Epithelial cell of proximal tubule (primary cell): ENCODE measurements around the gene SRPRB. TPM values are rescaled to one million over a fixed set of nuclear protein-coding genes. Genes with fewer than 3 reads are reported as not detected.

Experiments
- DNase-seq: peaks from one replicate; pipeline ENCODE4 v3.0.0-alpha.2; 2011; ENCODE audit warnings: low read depth
- H3K4me3 ChIP-seq: 2 replicates; pipeline ENCODE4 v1.5.1; 2011; ENCODE audit warnings: low read depth, mild to moderate bottlenecking, low read length
- total RNA-seq: library from RNA; depleted of rRNA; stranded (reverse); fragments of >200 nt; gene quantifications from 2 replicates; pipeline ENCODE4 v1.2.3, GENCODE V29; 2015
- TF ChIP-seq, protein P1 (sequence below): conservative IDR thresholded peaks from 2 replicates; pipeline ENCODE4 v1.5.1; 2012; ENCODE audit warnings: low read depth, mild to moderate bottlenecking, low read length

SRPRB gene
- total RNA-seq, 1 donor from 2014 or later = 18.7 TPM

DNA sequence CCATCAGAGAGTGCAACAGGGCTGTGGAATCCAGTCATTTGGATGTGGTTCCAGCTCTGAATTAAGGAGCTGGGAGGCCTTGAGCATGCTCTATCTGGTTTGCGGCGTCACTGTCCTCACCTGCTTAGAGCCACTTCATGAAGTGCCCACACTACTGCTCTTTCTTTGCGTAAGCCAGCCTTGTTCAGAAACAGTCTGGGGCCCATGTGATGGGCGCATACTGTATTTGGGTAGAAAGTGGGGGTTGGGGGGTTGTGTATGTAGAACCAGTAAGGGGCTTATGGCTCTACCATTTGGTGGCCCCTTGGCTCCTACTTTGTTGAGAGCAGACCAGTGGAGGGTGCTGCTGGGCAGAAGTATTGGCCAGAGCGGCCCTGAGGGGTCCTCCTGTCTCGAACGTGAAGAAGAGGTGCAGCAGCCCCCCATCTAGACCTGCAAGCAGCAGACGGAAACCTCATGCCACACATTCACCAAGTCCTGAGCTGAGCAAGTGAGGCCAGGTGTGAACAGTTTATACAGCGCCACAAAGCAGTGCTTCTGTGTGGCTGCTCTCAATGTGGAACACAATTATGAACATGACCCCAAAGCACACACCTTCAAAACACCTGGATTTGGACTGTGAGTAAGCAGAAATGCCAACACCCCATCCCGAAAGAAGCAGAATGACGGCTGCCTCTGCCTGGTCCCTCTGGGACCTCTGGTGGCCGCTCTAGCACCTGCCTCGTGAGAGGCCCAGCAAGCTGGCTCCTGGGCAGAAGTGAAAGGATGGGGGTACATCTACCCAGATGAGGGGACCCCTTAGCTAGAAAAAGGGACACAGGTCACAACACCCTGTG, 26.6 kb downstream of the SRPRB start:
- no peak overlapping the region for H3K4me3 ChIP-seq
- DNase-seq = no peak
- TF ChIP-seq, protein P1, sequence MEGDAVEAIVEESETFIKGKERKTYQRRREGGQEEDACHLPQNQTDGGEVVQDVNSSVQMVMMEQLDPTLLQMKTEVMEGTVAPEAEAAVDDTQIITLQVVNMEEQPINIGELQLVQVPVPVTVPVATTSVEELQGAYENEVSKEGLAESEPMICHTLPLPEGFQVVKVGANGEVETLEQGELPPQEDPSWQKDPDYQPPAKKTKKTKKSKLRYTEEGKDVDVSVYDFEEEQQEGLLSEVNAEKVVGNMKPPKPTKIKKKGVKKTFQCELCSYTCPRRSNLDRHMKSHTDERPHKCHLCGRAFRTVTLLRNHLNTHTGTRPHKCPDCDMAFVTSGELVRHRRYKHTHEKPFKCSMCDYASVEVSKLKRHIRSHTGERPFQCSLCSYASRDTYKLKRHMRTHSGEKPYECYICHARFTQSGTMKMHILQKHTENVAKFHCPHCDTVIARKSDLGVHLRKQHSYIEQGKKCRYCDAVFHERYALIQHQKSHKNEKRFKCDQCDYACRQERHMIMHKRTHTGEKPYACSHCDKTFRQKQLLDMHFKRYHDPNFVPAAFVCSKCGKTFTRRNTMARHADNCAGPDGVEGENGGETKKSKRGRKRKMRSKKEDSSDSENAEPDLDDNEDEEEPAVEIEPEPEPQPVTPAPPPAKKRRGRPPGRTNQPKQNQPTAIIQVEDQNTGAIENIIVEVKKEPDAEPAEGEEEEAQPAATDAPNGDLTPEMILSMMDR = no peak

DNA sequence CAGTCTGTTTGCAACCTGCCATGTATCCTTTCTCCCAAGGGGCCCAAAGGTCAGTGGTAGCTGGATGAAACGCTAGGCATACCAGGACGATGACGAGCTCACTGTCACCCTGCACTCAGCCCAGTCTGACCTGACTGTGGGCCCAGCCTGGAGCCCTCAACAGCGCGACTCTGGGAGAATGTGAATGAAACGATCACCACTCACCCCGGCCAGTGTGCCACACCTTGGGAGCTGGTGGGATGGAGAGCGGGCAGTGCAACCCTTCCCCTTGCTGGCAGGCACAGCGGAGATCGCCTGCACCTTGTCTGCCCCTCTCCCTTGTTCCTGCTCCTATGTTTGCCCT, 27.2 kb downstream of the SRPRB start:
- no peak overlapping the region for H3K4me3 ChIP-seq
- no peak for DNase-seq
- TF ChIP-seq, protein P1 = no peak

DNA sequence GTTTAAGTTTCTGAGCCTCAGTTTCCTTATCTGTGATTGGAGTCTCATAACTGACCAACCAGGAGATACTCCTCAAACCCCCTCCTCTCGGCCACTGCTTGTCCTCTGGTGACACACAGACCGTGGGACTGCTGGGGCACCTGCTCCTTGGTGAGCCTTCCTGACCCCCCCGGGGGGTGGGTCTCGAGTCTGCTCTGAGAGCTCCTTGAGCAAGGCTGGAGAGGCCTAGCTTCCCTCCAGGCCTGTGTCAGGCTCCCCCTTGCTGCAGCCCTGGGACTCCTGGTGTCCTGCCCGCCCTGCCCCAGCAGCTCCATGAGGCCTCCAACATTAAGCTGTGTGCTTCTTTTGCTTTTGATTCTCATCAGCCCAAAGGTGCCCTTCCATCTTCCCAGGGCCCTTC, 27.7 kb downstream of the SRPRB start:
- TF ChIP-seq, protein P1 = no peak

DNA sequence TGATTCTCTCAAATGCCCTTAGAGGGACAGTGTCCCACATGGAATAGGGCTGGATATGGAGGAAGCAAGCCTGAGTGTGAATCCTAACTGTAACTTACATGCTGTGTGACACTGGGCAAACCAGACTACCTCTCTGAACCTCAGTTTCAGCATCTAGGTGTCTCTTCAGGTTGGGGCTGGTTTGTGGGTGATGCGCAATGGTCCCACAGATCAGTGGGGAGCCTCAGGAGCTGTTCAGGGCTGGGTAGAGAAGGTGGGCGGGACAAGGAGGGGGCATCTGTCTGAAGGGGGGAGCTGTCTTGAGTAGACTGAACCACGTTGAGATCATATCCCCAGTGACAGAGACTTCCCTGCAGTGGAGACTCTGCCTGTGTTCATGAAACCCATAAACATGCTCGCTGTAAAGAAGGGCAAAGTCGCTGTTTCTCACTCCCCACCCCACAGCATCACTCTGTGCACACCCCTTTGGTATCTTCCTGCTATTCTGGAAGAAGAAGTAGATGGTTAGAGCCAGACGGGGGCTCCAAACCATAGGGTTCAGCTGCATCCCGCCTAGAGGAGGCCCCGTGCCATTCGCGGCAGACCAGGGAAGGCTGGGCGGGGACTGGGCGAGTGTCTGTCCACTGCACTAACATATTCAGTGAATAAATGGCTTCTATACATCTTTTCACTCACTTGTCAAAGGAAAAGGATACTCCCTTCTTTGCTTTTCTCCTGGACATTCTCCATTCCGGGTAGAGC, 28.4 kb downstream of the SRPRB start:
- TF ChIP-seq, protein P1 = no peak
- no peak overlapping the region for H3K4me3 ChIP-seq
- DNase-seq = no peak

More for the DNA sequence above, 27.7 kb downstream of the SRPRB start:
- DNase-seq = no peak
- H3K4me3 ChIP-seq = no peak overlapping the region

DNA sequence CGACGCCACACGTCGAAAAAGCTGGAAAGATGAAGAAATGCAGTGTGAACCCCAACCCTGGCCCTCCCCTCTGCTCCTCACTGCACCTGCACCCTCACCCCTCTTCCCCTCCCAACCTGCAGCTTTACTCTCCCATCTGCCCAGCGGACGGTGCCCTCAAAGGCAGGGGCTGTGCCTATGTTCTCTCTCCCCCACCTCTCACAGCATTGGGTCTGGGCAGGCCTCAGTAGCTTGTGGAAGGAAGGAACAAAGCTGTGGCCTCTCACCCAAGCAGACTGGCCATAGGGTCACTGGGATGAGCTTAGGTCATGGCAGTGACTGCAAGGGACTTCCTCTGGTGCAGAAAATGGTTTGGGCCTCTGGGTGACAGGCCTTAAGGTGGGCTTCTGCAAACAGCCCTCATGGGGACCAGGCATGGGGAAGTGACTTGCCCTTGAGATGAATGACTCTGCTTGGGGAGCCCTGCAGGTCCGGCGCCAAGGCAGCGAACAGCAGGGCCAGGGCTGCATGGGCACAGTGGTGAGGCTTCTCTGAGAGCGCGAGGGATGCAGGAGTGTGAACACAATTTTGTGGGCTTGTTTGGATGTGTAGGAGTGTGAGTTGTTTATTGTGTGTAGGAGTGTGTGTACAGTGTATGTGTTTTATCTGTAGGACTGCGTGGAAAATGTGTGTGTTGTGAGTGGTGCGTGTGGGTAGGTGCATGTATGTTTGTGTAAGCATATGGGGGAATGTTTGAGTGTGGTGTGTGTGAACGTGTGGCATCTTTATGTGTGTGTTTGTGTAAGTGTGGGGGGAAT, 29.2 kb downstream of the SRPRB start:
- TF ChIP-seq, protein P1 = no peak

DNA sequence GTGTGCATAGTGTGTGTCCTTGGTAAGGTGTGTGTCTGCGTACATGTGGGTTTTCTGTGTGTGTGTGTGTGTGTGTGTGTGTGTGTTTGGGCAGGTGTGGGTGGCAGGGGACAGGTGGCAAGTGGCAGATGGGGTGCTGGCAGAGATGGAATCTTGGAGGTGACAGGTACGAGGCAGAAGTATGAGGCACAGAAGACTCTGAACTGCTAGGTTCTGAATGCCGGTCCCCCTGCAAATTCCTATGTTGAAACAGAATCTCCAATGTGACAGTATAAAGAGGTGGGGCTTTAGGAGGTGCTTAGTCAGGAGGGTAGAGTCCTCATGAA, 29.8 kb downstream of the SRPRB start:
- no peak for DNase-seq
- TF ChIP-seq, protein P1 = no peak
- no peak overlapping the region for H3K4me3 ChIP-seq

More for the DNA sequence above, 29.2 kb downstream of the SRPRB start:
- no peak overlapping the region for H3K4me3 ChIP-seq
- DNase-seq = no peak
